HG02943 (cell line): ENCODE results near the gene GALNT11.

Experiments
- ATAC-seq: cut with Tn5 transposase; IDR thresholded peaks from one replicate; pipeline ENCODE4 v1.9.1; 2021; ENCODE audit warnings: mild to moderate bottlenecking, low read depth, moderate library complexity; ENCODE audit not compliant: unreplicated experiment

GALNT11 gene

GRCh38 chr7:152106990-152107389 lies 81.5 kb downstream of the GALNT11 start:
- no peak for ATAC-seq

GRCh38 chr7:152107945-152108344 lies 82.5 kb downstream of the GALNT11 start:
- no peak for ATAC-seq

- ATAC-seq = no peak
These were observed 82.9 kb downstream of the GALNT11 start for GRCh38 chr7:152108359-152108758.

- no peak for ATAC-seq
These were observed 87.4 kb downstream of the GALNT11 start for GRCh38 chr7:152112829-152113228.

DNA sequence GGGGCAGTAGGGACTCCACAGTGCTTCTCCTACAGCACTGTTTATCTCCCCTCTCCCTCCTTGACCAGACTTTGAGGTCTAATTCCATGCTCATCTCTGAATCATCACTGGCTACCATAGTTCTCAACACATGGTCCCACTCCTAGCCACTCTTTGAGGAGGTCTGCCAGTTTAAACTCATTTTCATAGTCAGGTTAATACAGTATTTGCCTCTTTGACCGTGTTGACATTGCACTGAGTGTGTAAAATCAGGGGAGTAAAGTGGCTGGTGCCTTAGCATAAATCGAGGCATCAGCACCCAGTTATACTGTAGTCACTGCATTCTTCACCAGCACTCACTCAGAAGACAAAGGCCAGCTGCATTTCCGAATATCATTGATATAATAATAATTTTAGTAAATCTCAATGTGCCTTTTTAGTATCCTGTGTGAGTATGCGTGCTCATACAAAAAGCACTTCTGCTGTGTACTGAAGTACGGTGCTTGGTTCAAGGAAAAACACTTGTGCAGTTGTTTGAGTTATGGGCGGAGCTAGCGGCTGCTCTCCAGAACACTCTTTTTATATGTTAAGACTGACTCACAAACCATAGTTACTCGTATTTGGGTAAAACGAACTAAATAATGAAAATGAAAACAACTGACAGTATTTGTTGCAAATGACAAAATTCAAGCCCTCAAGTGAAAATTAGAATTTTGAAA lies 89.7 kb downstream of the GALNT11 start:
- no peak for ATAC-seq

DNA sequence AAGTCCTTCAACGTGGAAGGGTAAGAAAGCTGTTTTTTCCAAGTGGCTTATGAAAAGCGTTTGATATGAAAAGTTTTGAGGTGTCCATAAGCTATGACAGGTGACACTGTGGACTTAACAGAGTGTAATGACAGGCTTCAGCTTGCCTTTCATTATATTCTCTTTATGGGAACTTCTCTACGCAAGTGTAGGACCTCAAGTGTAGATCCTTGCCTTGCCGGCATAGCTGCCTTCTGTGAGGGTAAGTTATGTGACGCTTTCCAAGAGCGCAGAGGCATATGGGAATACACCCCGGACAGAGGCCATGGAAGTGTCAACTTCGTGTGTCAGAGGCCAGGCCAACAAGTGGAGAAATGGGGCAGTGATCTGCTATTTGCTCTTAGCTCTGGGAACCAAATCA lies 91.9 kb downstream of the GALNT11 start:
- ATAC-seq = no peak

DNA sequence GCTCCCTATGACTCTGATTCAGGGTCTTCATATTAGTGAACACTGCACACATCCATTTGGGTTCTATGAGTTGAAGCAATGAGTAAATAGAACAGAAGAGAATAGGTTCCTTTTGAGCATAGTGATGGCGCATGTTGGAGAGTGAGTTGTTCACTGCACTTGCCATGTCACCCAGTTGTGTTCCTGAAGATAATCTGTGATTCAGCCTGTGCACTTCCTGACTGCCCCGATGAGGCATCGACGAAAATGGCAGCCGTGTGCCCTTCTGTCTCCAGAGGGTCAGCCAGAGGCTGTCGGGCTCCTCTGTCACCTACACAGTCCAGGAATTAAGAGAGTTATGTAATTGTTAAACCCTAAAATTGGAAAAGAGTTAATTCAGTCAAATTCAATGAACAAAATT lies 94.7 kb downstream of the GALNT11 start:
- no peak for ATAC-seq

GRCh38 chr7:152120776-152121175 lies 95.3 kb downstream of the GALNT11 start:
- ATAC-seq = no peak

DNA sequence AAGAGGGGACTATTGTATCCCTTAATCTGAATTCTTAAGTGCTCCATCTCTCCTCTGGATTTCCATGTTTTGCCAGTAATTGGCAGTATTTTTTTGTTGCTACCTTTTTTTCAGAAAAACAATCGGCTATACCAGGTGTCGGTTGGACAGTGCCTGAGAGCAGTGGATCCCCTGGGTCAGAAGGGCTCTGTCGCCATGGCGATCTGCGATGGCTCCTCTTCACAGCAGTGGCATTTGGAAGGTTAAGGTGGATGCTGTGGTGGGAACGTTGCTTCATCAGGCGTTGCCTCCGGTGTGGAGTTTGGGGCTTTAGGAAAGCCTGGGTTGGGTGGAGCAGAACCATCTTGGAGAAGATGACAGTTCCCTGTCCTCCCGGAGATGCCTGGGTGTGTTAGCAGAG lies 96.0 kb downstream of the GALNT11 start:
- no peak for ATAC-seq

DNA sequence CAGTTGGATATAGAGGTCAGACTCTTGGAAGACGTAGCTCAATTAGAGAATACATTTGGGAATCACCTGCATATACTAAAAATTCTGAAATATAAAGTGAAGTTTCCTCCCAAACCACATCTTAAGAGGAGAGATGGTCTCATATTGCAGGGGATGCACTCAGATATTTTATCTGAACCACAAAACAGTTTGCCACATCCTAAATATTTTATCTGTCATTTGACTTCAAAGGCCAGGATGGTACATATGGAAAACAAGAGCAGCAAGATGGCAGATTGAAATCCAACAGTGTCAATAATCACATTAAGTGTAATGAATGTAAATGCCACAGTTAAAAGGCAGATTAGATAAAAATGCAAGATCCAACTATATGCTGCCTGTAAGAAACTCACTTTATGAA lies 97.1 kb downstream of the GALNT11 start:
- no peak for ATAC-seq

- ATAC-seq = no peak
These were observed 101.3 kb downstream of the GALNT11 start for GRCh38 chr7:152126741-152127140.

- no peak for ATAC-seq
These were observed 101.8 kb downstream of the GALNT11 start for GRCh38 chr7:152127229-152127628.

GRCh38 chr7:152128252-152128651 lies 102.8 kb downstream of the GALNT11 start:
- no peak for ATAC-seq

- no peak for ATAC-seq
These were observed 103.4 kb downstream of the GALNT11 start for GRCh38 chr7:152128741-152129461.

GRCh38 chr7:152129682-152130081 lies 104.2 kb downstream of the GALNT11 start:
- no peak for ATAC-seq

DNA sequence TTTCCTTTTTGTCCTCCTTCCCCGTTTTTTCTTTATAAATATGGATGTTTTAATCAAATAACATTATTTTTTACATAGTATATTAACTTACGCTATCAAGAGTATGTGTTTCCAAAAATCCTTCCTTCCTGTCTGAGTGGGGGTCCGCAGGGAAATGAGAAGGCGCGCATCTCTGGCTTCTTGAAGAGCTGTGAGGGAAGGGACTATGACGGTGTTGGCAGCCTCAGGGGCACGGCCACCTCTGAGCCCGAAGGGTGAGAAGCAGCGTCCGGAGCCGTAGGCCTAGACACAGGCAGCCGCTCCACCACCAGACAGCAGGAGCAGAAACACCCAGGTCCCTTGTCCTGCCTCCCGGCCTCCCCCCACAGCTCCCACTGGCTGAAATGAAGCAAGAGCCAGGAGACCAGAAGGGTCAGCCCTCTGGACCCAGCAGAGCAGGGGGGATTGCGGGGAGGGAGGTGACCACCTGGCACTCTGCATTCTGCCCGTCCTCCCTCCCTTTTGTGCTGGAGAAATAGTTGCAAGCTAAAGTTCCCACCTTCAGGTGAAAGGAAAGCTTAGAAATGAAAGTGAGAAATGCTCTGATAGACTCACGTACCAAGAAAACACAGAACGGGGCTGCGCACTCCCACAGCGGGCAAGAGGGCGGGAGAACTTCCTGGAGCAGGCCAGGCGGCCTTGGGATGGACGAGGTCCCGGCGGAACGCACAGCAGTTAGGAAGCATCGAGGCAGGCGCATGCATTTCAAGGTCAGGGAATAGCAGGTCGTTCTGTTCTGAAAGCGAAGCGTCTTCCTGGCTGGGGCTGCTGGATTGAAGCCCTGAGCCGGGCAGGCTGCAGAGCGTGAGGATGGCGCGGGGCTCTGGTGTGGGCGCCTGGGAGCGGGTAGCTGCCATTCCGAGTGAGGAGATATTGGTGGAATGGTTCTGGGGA lies 105.5 kb downstream of the GALNT11 start:
- ATAC-seq = no peak

DNA sequence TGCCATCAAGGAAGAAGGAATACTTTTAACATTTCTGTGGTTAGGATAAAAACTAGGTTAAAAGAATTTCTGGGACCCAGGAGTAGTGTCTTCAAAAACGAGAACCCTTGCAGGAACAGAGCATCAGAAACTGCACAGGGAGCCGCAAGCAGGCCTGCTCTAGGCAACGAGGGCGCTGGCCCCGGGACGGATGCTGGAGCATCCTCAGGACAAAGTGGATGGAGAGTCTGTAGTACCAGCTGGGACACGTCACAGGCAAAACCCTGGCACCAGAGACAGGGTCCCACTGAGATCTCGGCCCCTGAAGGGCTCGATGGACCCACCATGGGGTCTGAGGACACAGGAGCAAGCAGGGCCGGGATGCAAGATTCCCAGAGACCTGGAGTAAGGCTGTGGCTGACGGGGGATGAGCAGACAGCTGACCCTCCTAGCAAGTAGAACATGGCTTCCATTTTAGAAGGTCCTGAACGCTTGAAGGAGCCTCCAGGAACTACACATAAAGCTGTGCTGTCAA lies 106.6 kb downstream of the GALNT11 start:
- ATAC-seq = no peak

DNA sequence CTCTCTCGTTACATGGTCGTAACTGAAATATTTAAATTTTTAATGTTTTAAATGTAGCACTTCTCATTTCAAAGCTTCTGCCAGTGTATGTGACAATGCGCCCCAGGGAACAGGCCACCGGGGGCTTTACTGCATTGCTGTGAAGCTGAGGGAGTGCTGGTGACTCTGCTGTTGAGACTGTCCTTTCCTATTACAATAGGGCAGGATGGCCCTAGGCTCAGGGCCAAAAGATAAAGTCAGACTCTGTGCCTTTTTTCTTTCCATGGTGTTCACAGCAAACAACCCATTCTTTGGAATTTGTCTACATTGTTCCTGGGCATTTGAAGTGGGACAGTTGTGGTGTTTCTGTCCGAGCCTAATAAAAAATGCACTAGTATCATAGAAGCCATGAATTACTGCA lies 107.3 kb downstream of the GALNT11 start:
- ATAC-seq = no peak

DNA sequence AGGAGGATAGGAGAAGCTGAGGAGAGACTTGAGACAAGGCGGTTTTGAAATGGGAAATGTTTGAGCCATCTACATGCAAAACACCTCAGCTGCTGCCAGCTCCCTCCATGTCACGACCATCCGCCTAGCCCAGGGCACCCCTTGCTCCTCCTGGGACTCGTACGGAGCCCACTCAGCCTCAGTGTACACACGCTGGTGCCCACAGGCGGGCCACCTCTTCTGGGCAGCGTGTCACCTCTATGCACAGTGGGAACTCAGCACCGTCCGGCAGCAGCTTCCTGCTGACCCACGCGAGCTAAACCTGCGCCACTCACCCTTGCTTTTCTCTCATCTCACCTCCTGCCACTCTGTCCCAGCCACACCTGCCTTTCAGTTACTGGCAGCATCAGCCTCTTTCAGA lies 108.3 kb downstream of the GALNT11 start:
- no peak for ATAC-seq

DNA sequence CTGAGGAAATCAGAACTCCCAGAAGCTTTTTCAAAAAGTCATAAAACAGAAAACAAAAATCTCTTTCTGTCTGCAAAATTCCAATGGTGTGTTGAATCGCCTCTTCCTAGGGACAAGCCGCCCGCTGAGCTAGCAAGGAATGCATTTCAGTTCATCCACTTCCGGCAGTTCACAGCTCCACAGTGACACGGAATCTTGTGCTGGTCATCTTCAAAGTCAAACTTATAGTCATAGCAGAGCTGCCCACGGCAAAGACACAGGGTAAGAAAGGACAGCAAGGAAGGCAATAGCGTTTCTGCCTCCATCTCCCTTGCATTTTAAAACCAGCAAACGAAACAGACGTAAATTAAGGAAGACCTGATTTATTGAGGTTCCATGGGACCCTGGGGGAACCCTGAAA lies 111.2 kb downstream of the GALNT11 start:
- ATAC-seq = no peak

GRCh38 chr7:152137476-152138025 lies 112.1 kb downstream of the GALNT11 start:
- no peak for ATAC-seq
